SK-N-SH (cell line): ENCODE results near the gene GALNT14. TPM values are rescaled to one million over a fixed set of nuclear protein-coding genes. Genes with fewer than 3 reads are reported as not detected.

Source experiments
- CTCF ChIA-PET: fragments of 300-600, 350-600 bp; formaldehyde crosslinking; extraction: SDS; loops from one replicate; lab custom pipeline; 2021; lab: Yijun Ruan, JAX
- POLR2A ChIA-PET: fragments of 350-600 bp; sonication (Branson Sonifier 250); formaldehyde crosslinking; extraction: SDS; loops from one replicate; lab custom pipeline; 2020; ENCODE audit warnings: antibody characterized with exemption, inconsistent platforms; lab: Yijun Ruan, JAX
- DNase-seq: peaks from one replicate; pipeline ENCODE4 v3.0.0; 2012
- H2AFZ ChIP-seq: fragments of 200-600 bp; sonication (generic); 2 replicates; pipeline ENCODE4 v1.8.1; 2016; ENCODE audit warnings: antibody characterized with exemption, mild to moderate bottlenecking, low read depth
- H3F3A ChIP-seq: fragments of 200-600 bp; sonication (generic); replicated peaks from 2 replicates; pipeline ENCODE3; 2016; ENCODE audit warnings: antibody characterized with exemption, mild to moderate bottlenecking; ENCODE audit not compliant: insufficient read depth
- H3K27ac ChIP-seq, 2 experiments: fragments of 200-500 bp in 1 of 2; fragments of 200-600 bp in 1 of 2; sonication (Bioruptor generic) in 1 of 2; sonication (generic), shearing (Covaris generic) in 1 of 2; 2 replicates each; pipeline versions ENCODE4 v1.5.1 to v1.6.1; 2014 to 2016; ENCODE audit warnings: low read depth in 2 of 2, inconsistent platforms in 1 of 2, low read length in 1 of 2, mild to moderate bottlenecking in 1 of 2, mixed read lengths in 1 of 2
- H3K27me3 ChIP-seq: fragments of 200-600 bp; sonication (generic), shearing (Covaris generic); 2 replicates; pipeline ENCODE4 v1.6.1; 2016; ENCODE audit warnings: mixed run types; ENCODE audit not compliant: insufficient read depth
- H3K36me3 ChIP-seq, 2 experiments: fragments of 200-500 bp in 1 of 2; fragments of 200-600 bp in 1 of 2; sonication (Bioruptor generic) in 1 of 2; sonication (generic) in 1 of 2; replicated peaks in 1 of 2; 2 replicates each; pipeline versions ENCODE3 to v1.5.1; 2014 to 2016; ENCODE audit warnings: low read length in 1 of 2, mild to moderate bottlenecking in 1 of 2; ENCODE audit not compliant: insufficient read depth in 2 of 2, control insufficient read depth in 1 of 2
- H3K4me1 ChIP-seq, 2 experiments: fragments of 200-500 bp in 1 of 2; fragments of 200-600 bp in 1 of 2; sonication (Bioruptor generic) in 1 of 2; sonication (generic), shearing (Covaris generic) in 1 of 2; 2 replicates each; pipeline versions ENCODE4 v1.5.1 to v1.6.1; 2014 to 2016; ENCODE audit warnings: low read depth in 1 of 2, low read length in 1 of 2, mixed run types in 1 of 2; ENCODE audit not compliant: insufficient read depth in 2 of 2, control insufficient read depth in 1 of 2
- H3K4me2 ChIP-seq: fragments of 200-600 bp; sonication (generic), shearing (Covaris generic); 2 replicates; pipeline ENCODE4 v1.6.1; 2017; ENCODE audit warnings: mixed run types
- H3K4me3 ChIP-seq, 2 experiments: fragments of 200-500 bp in 1 of 2; fragments of 200-600 bp in 1 of 2; sonication (Bioruptor generic) in 1 of 2; sonication (generic), shearing (Covaris generic) in 1 of 2; 2 replicates each; pipeline versions ENCODE4 v1.5.1 to v1.8.1; 2014 to 2016; ENCODE audit warnings: low read depth in 2 of 2, inconsistent platforms in 1 of 2, low read length in 1 of 2, mild to moderate bottlenecking in 1 of 2, mixed read lengths in 1 of 2, moderate library complexity in 1 of 2
- H3K79me2 ChIP-seq: fragments of 200-600 bp; sonication (generic); 2 replicates; pipeline ENCODE4 v1.8.1; 2017; ENCODE audit warnings: mild to moderate bottlenecking; ENCODE audit not compliant: insufficient read depth
- H3K9ac ChIP-seq: fragments of 200-600 bp; sonication (generic); 2 replicates; pipeline ENCODE4 v1.6.1; 2017; ENCODE audit warnings: mixed run types
- H3K9me2 ChIP-seq: fragments of 200-600 bp; sonication (generic); 2 replicates; pipeline ENCODE4 v1.6.1; 2017; ENCODE audit warnings: mixed run types
- H3K9me3 ChIP-seq: fragments of 200-600 bp; sonication (generic); 2 replicates; pipeline ENCODE4 v1.6.1; 2017; ENCODE audit warnings: mixed run types, mild to moderate bottlenecking, moderate library complexity
- H4K20me1 ChIP-seq: fragments of 200-600 bp; sonication (generic); 2 replicates; pipeline ENCODE4 v1.6.1; 2017; ENCODE audit warnings: mild to moderate bottlenecking, mixed run types; ENCODE audit not compliant: insufficient read depth
- ELF1 ChIP-seq: IDR thresholded peaks from 2 replicates; pipeline ENCODE4 v1.4.0; 2012
- EP300 ChIP-seq, 2 experiments: IDR thresholded peaks; 2 replicates each; pipeline versions ENCODE4 v1.4.0 to v1.6.1; 2012; ENCODE audit warnings: borderline replicate concordance in 1 of 2, low read depth in 1 of 2, low read length in 1 of 2
- FOXJ3 ChIP-seq: sonication (generic); formaldehyde crosslinking; IDR thresholded peaks from 2 replicates; pipeline ENCODE4 v1.5.1; 2020; ENCODE audit warnings: mild to moderate bottlenecking, missing genetic modification reagents
- JUND ChIP-seq: IDR thresholded peaks from 2 replicates; pipeline ENCODE4 v1.4.0; 2012
- MEF2A ChIP-seq: IDR thresholded peaks from 2 replicates; pipeline ENCODE4 v1.4.0; 2012; ENCODE audit warnings: low read depth, borderline replicate concordance
- NFIC ChIP-seq: IDR thresholded peaks from 2 replicates; pipeline ENCODE4 v1.4.0; 2012; ENCODE audit warnings: borderline replicate concordance
- NRF1 ChIP-seq: IDR thresholded peaks from 2 replicates; pipeline ENCODE4 v1.6.1; 2012; ENCODE audit warnings: low read depth, mild to moderate bottlenecking, low read length
- POLR2AphosphoS5 ChIP-seq: IDR thresholded peaks from 2 replicates; pipeline ENCODE4 v1.6.1; 2012; ENCODE audit warnings: low read depth, low read length
- RAD21 ChIP-seq: IDR thresholded peaks from 2 replicates; pipeline ENCODE4 v1.6.1; 2012; ENCODE audit warnings: mild to moderate bottlenecking, low read length
- RCOR1 ChIP-seq: fragments of 150-350 bp; IDR thresholded peaks from 2 replicates; pipeline ENCODE4 v1.6.1; 2017; ENCODE audit warnings: antibody characterized with exemption, low read length
- RFX5 ChIP-seq: IDR thresholded peaks from 2 replicates; pipeline ENCODE4 v1.6.1; 2012; ENCODE audit warnings: mild to moderate bottlenecking, improper control_type of control experiment, low read length
- RXRA ChIP-seq: IDR thresholded peaks from 2 replicates; pipeline ENCODE4 v1.4.0; 2012; ENCODE audit warnings: low read depth, mild to moderate bottlenecking, borderline replicate concordance
- SIN3A ChIP-seq: IDR thresholded peaks from 2 replicates; pipeline ENCODE4 v1.6.1; 2012; ENCODE audit warnings: low read depth, mild to moderate bottlenecking, low read length, moderate library complexity, borderline replicate concordance
- SMC3 ChIP-seq: IDR thresholded peaks from 2 replicates; pipeline ENCODE4 v1.6.1; 2012; ENCODE audit warnings: low read depth, low read length, improper control_type of control experiment
- TEAD4 ChIP-seq: IDR thresholded peaks from 2 replicates; pipeline ENCODE4 v1.4.0; 2012; ENCODE audit warnings: mild to moderate bottlenecking, borderline replicate concordance; ENCODE audit not compliant: insufficient read depth
- ZBTB33 ChIP-seq: IDR thresholded peaks from 2 replicates; pipeline ENCODE4 v1.4.0; 2012; ENCODE audit warnings: low read depth, borderline replicate concordance
- WGBS: methylation state at CpG from one replicate; pipeline ENCODE4 v1.1.6; 2017; ENCODE audit warnings: low lambda C conversion rate; 5-methylcytosine and 5-hydroxymethylcytosine counted together
- polyA plus RNA-seq, 3 experiments: library from polyadenylated mRNA; depleted of rRNA; stranded (reverse); fragments of >200 nt; gene quantifications; 2 replicates each; pipeline ENCODE4 v1.2.3, GENCODE V29; 2012
- TF ChIP-seq, protein P1 (sequence below): fragments of 200-600 bp; sonication (generic); IDR thresholded peaks from 2 replicates; pipeline ENCODE4 v1.6.1; 2017; ENCODE audit warnings: antibody characterized with exemption, mild to moderate bottlenecking, moderate library complexity
- TF ChIP-seq, protein P2 (sequence below): IDR thresholded peaks from 2 replicates; pipeline ENCODE4 v1.4.0; 2012; ENCODE audit warnings: low read depth
- TF ChIP-seq, protein P3 (sequence below): fragments of 150-350 bp; IDR thresholded peaks from 2 replicates; pipeline ENCODE4 v1.6.1; 2017; ENCODE audit warnings: antibody characterized with exemption, low read length, low read depth, borderline replicate concordance

Gene GALNT14
- polyA plus RNA-seq, 1 of the 3 experiments (the other 2 are of a cell fraction) = 1.6 TPM

DNA sequence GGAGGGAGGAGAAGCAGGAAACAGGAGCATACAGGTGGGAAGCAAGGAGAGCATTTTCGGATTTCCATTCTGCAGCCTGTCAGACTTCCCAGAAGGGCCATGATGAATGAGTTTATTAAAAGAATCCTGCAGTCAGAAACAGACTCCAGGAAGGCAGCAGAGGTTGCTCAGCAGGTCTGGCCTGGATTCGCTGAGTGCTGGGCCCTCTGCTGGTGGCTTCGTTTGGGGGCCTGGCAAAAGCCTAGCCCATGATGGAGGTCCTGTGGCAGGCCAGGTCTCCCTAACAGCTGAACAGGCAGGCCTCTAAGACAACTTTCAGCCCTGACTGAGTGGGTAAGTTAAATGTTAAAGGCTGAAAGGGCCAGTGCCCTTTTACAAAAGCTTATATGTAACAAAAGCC lies 222.8 kb downstream of the GALNT14 start:
- POLR2A ChIA-PET = no interaction called here
- H3K27ac ChIP-seq = peak overlapping the region in 1 of 2 experiments; percentile 71; a peak in 2 of 4 replicates
- H2AFZ ChIP-seq = no peak overlapping the region
- no peak overlapping the region for H3K4me2 ChIP-seq
- H4K20me1 ChIP-seq = no peaks in the 10 kb centered on the region
- 14% methylated on average over 3 of the region's 3 CpGs for WGBS
- peak; percentile 77 for DNase-seq
- H3K79me2 ChIP-seq = no peaks in the 10 kb centered on the region
- no peaks in the 10 kb centered on the region for H3K27me3 ChIP-seq
- peaks cover 0 to 11% of the 10 kb centered on the region in 2 experiments; a peak in 1 of 4 replicates for H3K4me1 ChIP-seq
- H3F3A ChIP-seq = no peaks in the 10 kb centered on the region
- no peak overlapping the region for H3K9ac ChIP-seq
- TF ChIP-seq NRF1 (no peak), RAD21 (peak; percentile 71), RCOR1 (0 out of 2 replicates have a peak, but pooled peaks have one; percentile 40), FOXJ3 (CRISPR knock-in tag) (no peak), EP300 (IDR thresholded peaks at IDR 0.05; ENCODE audit: borderline replicate concordance in 1 of 2, low read depth in 1 of 2, low read length in 1 of 2) (0 out of 4 replicates have a peak, but pooled peaks of 1 of the 2 experiments have one; percentile 21), JUND (no peak), SMC3 (peak; percentile 67; the same call in 1 of the 2 replicates)
- TF ChIP-seq, protein P1, sequence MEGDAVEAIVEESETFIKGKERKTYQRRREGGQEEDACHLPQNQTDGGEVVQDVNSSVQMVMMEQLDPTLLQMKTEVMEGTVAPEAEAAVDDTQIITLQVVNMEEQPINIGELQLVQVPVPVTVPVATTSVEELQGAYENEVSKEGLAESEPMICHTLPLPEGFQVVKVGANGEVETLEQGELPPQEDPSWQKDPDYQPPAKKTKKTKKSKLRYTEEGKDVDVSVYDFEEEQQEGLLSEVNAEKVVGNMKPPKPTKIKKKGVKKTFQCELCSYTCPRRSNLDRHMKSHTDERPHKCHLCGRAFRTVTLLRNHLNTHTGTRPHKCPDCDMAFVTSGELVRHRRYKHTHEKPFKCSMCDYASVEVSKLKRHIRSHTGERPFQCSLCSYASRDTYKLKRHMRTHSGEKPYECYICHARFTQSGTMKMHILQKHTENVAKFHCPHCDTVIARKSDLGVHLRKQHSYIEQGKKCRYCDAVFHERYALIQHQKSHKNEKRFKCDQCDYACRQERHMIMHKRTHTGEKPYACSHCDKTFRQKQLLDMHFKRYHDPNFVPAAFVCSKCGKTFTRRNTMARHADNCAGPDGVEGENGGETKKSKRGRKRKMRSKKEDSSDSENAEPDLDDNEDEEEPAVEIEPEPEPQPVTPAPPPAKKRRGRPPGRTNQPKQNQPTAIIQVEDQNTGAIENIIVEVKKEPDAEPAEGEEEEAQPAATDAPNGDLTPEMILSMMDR = peak; percentile 22; the same call in 1 of the 2 replicates
- TF ChIP-seq, protein P2, sequence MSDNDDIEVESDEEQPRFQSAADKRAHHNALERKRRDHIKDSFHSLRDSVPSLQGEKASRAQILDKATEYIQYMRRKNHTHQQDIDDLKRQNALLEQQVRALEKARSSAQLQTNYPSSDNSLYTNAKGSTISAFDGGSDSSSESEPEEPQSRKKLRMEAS = no peak
- TF ChIP-seq, all 33 proteins: peak for 5
- CTCF ChIA-PET = interaction anchor here (0.7 to 4.0 kb wide), 24 partner anchors 8 to 418 kb away, joined by 3 to 25 read pairs (median 5); no protein-coding TSS in a partner anchor
- no peak overlapping the region for H3K4me3 ChIP-seq
- H3K36me3 ChIP-seq = no peaks in the 10 kb centered on the region
- H3K9me3 ChIP-seq = no peaks in the 10 kb centered on the region
- H3K9me2 ChIP-seq = no peaks in the 10 kb centered on the region

DNA sequence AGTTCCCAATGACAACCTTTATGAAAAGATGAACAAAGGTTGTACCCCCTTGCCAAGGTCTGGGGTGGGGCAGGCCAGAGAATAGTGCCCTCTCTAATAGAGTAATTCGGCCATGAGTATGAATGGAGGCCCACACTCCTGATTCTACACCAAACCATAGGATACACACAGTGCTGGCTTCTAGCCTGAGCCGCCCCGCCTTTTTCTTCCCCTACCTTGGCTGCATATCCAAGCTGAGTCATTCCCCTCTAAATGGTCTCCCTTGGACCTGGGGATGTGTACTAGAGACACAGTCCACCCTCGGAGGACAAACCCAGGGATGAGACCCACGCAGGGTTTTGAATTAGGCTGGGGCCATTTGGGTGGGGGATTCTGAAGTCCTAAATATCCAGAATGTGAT lies 223.8 kb downstream of the GALNT14 start:
- Histone ChIP-seq H4K20me1 (no peaks in the 10 kb centered on the region), H3K9ac (no peak overlapping the region), H2AFZ (no peak overlapping the region), H3K4me3 (no peak overlapping the region), H3K4me2 (no peak overlapping the region), H3K9me3 (no peaks in the 10 kb centered on the region), H3K9me2 (no peaks in the 10 kb centered on the region), H3K27ac (no peak overlapping the region; a peak in 1 of 4 replicates), H3K36me3 (no peaks in the 10 kb centered on the region), H3K79me2 (no peaks in the 10 kb centered on the region), H3F3A (no peaks in the 10 kb centered on the region), H3K27me3 (no peaks in the 10 kb centered on the region), H3K4me1 (peaks cover 0 to 11% of the 10 kb centered on the region in 2 experiments; a peak in 1 of 4 replicates)
- POLR2A ChIA-PET = no interaction called here
- TF ChIP-seq POLR2AphosphoS5 = no peak
- TF ChIP-seq, protein P1 = no peak
- no peak for TF ChIP-seq RCOR1
- no peak for TF ChIP-seq NFIC
- TF ChIP-seq ELF1 = no peak
- no peak for TF ChIP-seq SIN3A
- TF ChIP-seq TEAD4 = no peak
- TF ChIP-seq ZBTB33 = no peak
- TF ChIP-seq RAD21 = no peak
- TF ChIP-seq JUND = no peak
- no peak for TF ChIP-seq NRF1
- no peak for TF ChIP-seq MEF2A
- TF ChIP-seq, protein P3, sequence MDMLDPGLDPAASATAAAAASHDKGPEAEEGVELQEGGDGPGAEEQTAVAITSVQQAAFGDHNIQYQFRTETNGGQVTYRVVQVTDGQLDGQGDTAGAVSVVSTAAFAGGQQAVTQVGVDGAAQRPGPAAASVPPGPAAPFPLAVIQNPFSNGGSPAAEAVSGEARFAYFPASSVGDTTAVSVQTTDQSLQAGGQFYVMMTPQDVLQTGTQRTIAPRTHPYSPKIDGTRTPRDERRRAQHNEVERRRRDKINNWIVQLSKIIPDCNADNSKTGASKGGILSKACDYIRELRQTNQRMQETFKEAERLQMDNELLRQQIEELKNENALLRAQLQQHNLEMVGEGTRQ = no peak
- no peak for TF ChIP-seq RFX5
- TF ChIP-seq RXRA = no peak
- no peak for TF ChIP-seq EP300 (IDR thresholded peaks at IDR 0.05; ENCODE audit: borderline replicate concordance in 1 of 2, low read depth in 1 of 2, low read length in 1 of 2)
- WGBS = 49% methylated on average over 5 of the region's 5 CpGs
- no peak for DNase-seq
- CTCF ChIA-PET = interaction anchor here (0.6 to 4.0 kb wide), 11 partner anchors 9 to 749 kb away, joined by 3 to 25 read pairs (median 5); no protein-coding TSS in a partner anchor
